ENCODE results near the gene RAB33B. TPM values are rescaled to one million over a fixed set of nuclear protein-coding genes. Genes with fewer than 3 reads are reported as not detected.

RAB33B gene
- total RNA-seq, 1 experiment from 2014 or later = 5.7 TPM

- TF ChIP-seq ETV6 (CRISPR knock-in tag; IDR thresholded peaks at IDR 0.05) (no peak), NFYB (CRISPR knock-in tag; conservative IDR thresholded peaks at IDR 0.05; ENCODE audit: low read depth) (no peak), IRF2 (CRISPR knock-in tag; IDR thresholded peaks at IDR 0.05; ENCODE audit: borderline replicate concordance, low read depth) (no peak), CTCF (IDR thresholded peaks at IDR 0.05) (no peak), GRHL2 (CRISPR knock-in tag; IDR thresholded peaks at IDR 0.05; ENCODE audit: insufficient replicate concordance, severe bottlenecking) (no peak), CBFB (CRISPR knock-in tag; IDR thresholded peaks at IDR 0.05; ENCODE audit: low read depth) (no peak), ELF4 (CRISPR knock-in tag; IDR thresholded peaks at IDR 0.05; ENCODE audit: low read depth) (no peak), JUN (CRISPR knock-in tag; IDR thresholded peaks at IDR 0.05) (no peak), TEAD1 (CRISPR knock-in tag; IDR thresholded peaks at IDR 0.05) (no peak), MAX (CRISPR knock-in tag; IDR thresholded peaks at IDR 0.05) (no peak), ZNF423 (CRISPR knock-in tag; IDR thresholded peaks at IDR 0.05) (no peak), ZBTB21 (CRISPR knock-in tag; IDR thresholded peaks at IDR 0.05; ENCODE audit: borderline replicate concordance) (no peak)
- peaks cover 37% of the 10 kb centered on the region for H3K9me3 Mint-ChIP-seq
- ChIA-PET CTCF (interaction anchor here (0.6 kb wide), 1 partner anchor 18 kb away, joined by 3 read pairs; no protein-coding TSS in a partner anchor), POLR2A (no interaction called here)
- H3K4me3 Mint-ChIP-seq = no peak overlapping the region
- ATAC-seq (no peak), DNase-seq (ENCODE audit: low spot score) (no peak)
- peaks cover 24% of the 10 kb centered on the region for H3K36me3 Mint-ChIP-seq
- no peaks in the 10 kb centered on the region for H3K4me1 Mint-ChIP-seq
- no peaks in the 10 kb centered on the region; the same call in 1 of the 2 replicates for H3K27me3 Mint-ChIP-seq (ENCODE audit: low read depth)
- no peak overlapping the region for H3K27ac Mint-ChIP-seq
Measured at GRCh38 chr4:139436122-139436521, 17.8 kb upstream of the RAB33B start.

GRCh38 chr4:139438141-139438540 lies 15.8 kb upstream of the RAB33B start:
- ChIA-PET POLR2A (no interaction called here), CTCF (no interaction called here)
- H3K9me3 Mint-ChIP-seq = peaks cover 31% of the 10 kb centered on the region
- no peaks in the 10 kb centered on the region for H3K27me3 Mint-ChIP-seq (ENCODE audit: low read depth)
- DNase-seq (ENCODE audit: low spot score) (no peak), ATAC-seq (no peak)
- no peak overlapping the region for H3K27ac Mint-ChIP-seq
- no peak overlapping the region for H3K4me3 Mint-ChIP-seq
- peaks cover 22% of the 10 kb centered on the region for H3K36me3 Mint-ChIP-seq
- no peaks in the 10 kb centered on the region for H3K4me1 Mint-ChIP-seq
- TF ChIP-seq ZNF317 (CRISPR knock-in tag; IDR thresholded peaks at IDR 0.05; ENCODE audit: borderline replicate concordance, low read depth) = no peak

- TF ChIP-seq PREB (CRISPR knock-in tag; IDR thresholded peaks at IDR 0.05; ENCODE audit: borderline replicate concordance) (no peak), USF1 (CRISPR knock-in tag; IDR thresholded peaks at IDR 0.05) (no peak)
- H3K27ac Mint-ChIP-seq = no peak overlapping the region
- peaks cover 31% of the 10 kb centered on the region for H3K9me3 Mint-ChIP-seq
- no peaks in the 10 kb centered on the region for H3K4me1 Mint-ChIP-seq
- H3K27me3 Mint-ChIP-seq (ENCODE audit: low read depth) = no peaks in the 10 kb centered on the region
- no peak for ATAC-seq
- H3K4me3 Mint-ChIP-seq = no peak overlapping the region
- ChIA-PET POLR2A (no interaction called here), CTCF (interaction anchor here (1.4 kb wide), 1 partner anchor 216 kb away, joined by 5 read pairs; no protein-coding TSS in a partner anchor)
- peaks cover 22% of the 10 kb centered on the region for H3K36me3 Mint-ChIP-seq
- no peak for DNase-seq (ENCODE audit: low spot score)
Measured at GRCh38 chr4:139441029-139441428, 12.9 kb upstream of the RAB33B start.

GRCh38 chr4:139443661-139444060 lies 10.3 kb upstream of the RAB33B start:
- CTCF ChIA-PET = interaction anchor here (1.5 kb wide), 1 partner anchor 66 kb away, joined by 3 read pairs; no protein-coding TSS in a partner anchor
- no peak for DNase-seq (ENCODE audit: low spot score)
- H3K36me3 Mint-ChIP-seq = peaks cover 14% of the 10 kb centered on the region
- no peak overlapping the region for H3K4me3 Mint-ChIP-seq
- H3K27ac Mint-ChIP-seq = no peak overlapping the region
- no peak for ATAC-seq
- POLR2A ChIA-PET = interaction anchor here (0.6 kb wide), 1 partner anchor 526 kb away, joined by 3 read pairs; no protein-coding TSS in a partner anchor
- peaks cover 14% of the 10 kb centered on the region for H3K9me3 Mint-ChIP-seq
- H3K27me3 Mint-ChIP-seq (ENCODE audit: low read depth) = no peaks in the 10 kb centered on the region; the same call in 1 of the 2 replicates
- H3K4me1 Mint-ChIP-seq = no peaks in the 10 kb centered on the region
- TF ChIP-seq ZNF138 (CRISPR knock-in tag; conservative IDR thresholded peaks at IDR 0.05) = no peak
- TF ChIP-seq TP53 (CRISPR knock-in tag; IDR thresholded peaks at IDR 0.05) = no peak
- TF ChIP-seq CBFB (CRISPR knock-in tag; IDR thresholded peaks at IDR 0.05; ENCODE audit: low read depth) = no peak
- TF ChIP-seq HMGA2 (CRISPR knock-in tag; IDR thresholded peaks at IDR 0.05) = no peak
- no peak for TF ChIP-seq ZNF396 (CRISPR knock-in tag; IDR thresholded peaks at IDR 0.05; ENCODE audit: borderline replicate concordance)
- no peak for TF ChIP-seq MLX (CRISPR knock-in tag; IDR thresholded peaks at IDR 0.05)
- TF ChIP-seq E2F5 (CRISPR knock-in tag; IDR thresholded peaks at IDR 0.05) = no peak
- no peak for TF ChIP-seq ZNF512 (CRISPR knock-in tag; IDR thresholded peaks at IDR 0.05; ENCODE audit: borderline replicate concordance)
- TF ChIP-seq NFYB (CRISPR knock-in tag; conservative IDR thresholded peaks at IDR 0.05; ENCODE audit: low read depth) = no peak
